DMS79 (cell line): ENCODE results near the gene CERKL.
A peak's percentile ranks its signal among the peaks of the same experiment; 100 is the strongest.
"Not testable (repeated sequence)": the region's sequence is repeated elsewhere in the genome, so short reads cannot be mapped to it uniquely, and the experiment has no call there.

Experiments
- DNase-seq: peaks from one replicate; lab custom pipeline; 2025; lab: John Stamatoyannopoulos, UW

The CERKL gene, protein sequence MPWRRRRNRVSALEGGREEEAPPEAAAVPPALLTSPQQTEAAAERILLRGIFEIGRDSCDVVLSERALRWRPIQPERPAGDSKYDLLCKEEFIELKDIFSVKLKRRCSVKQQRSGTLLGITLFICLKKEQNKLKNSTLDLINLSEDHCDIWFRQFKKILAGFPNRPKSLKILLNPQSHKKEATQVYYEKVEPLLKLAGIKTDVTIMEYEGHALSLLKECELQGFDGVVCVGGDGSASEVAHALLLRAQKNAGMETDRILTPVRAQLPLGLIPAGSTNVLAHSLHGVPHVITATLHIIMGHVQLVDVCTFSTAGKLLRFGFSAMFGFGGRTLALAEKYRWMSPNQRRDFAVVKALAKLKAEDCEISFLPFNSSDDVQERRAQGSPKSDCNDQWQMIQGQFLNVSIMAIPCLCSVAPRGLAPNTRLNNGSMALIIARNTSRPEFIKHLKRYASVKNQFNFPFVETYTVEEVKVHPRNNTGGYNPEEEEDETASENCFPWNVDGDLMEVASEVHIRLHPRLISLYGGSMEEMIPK

DNA sequence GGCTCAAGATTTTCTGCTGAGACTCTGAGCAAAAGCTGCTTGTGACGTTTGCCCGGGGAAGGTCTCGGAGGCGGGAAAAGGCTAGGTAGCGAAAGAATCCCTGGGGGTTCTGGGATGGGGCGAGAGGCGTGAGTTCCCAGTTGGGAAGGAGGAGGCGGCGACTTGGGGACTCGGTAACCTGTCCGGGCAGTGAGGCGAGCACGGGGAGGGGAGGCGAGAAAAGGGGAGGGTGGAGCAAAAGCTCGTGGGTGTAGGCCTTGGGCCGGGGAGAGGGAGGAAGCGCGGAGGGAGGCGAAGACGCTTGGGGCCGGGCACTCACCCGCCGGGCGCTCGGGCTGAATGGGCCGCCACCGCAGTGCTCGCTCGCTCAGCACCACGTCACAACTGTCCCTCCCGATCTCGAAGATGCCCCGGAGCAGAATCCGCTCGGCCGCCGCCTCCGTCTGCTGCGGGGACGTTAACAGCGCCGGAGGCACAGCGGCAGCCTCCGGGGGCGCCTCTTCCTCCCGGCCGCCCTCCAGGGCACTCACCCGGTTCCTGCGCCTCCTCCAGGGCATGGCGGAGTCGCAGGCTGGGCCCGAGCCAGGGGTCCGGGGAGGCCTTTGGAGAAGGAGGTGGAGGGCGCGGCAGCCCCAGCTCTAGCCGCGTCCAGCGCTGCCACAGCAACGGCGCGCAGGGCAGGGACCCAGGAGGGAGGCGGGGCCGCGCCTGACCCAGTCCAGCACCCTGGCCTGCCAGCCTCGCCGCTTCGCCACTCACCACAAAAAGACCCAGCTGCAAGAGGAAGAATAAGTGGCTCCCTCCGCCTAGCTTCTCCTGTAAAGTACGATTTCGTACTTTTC lies at the start of gene CERKL:
Gene CERKL, minus strand, starts transcription at position 656 of the 842 bp plus-strand sequence. Its CDS starts 99 bp downstream, at position 557.
- DNase-seq: peak; percentile 27

DNA sequence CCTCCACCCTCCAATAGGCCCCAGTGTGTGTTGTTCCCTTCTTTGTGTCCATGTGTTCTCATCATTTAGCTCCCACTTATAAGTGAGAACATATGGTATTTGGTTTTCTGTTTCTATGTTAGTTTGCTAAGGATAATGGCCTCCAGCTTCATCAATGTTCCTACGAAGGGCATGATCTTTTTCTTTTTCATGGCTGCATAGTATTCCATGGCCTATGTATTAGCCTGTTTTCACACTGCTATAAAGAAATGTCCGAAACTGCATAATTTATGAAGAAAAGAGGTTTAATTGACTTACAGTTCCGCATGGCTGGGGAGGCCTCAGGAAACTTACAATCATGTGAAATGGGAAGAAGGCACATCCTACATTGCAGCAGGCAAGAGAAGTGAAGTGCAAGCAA lies 45.6 kb upstream of the CERKL start:
- DNase-seq: not testable (repeated sequence)

DNA sequence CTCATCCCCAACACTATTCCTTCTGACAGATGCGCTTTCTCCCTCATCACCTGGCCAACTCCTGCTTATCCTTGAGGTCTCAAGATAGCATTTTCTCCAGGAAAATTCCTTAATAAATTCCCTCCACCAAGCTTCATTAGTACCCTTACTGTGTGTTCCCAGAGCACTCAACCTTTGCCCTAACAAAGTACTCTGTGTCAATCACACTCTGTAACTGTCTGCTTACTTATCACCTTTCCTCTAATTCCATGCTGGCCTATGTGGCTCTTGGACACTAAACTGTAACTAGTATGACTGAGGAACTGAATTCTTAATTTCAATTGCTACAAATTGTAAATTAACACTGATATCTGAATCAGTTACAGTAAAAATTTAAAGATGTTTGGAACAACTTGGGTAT lies 41.3 kb upstream of the CERKL start:
- DNase-seq: no peak

DNA sequence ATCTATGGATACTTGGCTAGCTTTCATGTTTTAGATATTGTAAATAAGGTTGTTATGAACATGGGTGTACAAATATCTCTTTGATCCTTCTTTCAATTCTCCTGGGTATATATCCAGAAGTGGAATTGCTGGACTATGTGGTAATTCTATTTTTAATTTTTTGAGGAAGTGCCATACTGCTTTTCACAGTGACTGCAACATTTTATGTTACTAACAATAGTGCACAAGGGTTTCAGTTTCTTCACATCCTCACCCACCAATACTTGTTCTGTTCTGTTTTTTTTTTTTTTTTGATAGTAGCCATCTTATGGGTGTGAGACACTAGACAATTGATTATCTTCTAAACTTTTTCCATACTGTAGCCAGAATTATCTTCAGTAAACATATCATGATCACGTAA lies 40.7 kb upstream of the CERKL start:
- no peak for DNase-seq

DNA sequence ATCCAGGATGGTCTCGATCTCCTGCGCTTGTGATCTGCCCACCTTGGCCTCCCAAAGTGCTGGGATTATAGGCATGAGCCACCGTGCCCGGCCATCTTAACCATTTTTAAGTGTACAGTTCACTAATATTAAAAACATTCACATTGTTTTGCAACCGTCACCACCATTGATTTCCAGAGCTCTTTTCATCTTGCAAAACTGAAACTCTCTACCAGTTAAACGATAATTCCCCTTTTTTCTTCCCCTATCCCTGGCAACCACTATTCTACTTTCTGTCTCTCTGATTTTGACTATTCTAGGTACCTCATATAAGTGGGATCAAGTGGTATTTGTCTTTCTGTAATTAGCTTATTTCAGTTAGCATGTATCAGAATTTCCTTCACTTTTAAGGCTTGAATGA lies 40.2 kb upstream of the CERKL start:
- DNase-seq: no peak

DNA sequence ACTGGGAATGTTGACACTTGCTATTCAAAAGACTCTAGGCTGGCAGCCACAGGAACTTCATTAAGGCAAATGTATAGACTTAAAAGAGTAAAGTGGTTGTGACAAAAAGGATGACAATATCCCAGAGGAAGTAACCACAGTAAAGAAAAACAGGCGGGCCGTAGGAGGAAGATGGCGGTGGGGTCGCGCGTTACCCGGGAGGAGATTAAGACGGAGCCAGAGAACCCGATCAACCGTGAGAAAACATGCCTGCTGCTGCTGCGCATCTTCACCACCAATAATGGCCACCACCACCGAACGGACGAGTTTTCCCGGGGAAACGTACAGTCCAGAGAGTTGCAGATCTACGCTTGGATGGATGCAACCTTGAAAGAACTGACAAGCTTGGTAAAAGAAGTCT lies 37.4 kb upstream of the CERKL start:
- no peak for DNase-seq

DNA sequence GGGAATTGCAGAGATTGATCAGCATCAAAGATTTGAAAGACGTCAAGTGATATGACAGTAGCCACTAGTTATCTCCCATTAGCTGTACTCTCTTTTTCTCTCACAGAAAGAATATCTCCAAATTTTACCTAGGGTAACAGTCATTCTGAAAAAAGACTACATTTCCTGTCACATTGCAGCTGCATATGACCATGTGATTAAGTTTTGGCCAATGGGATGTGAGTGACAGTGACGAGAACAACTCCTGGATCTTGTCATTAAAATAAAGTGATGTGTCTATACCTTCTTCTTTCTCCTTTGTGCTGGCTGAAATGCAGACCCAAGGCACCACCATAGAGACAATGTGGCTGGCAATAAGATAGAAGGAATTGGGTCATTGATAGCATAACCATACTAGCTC lies 34.0 kb upstream of the CERKL start:
- no peak for DNase-seq

DNA sequence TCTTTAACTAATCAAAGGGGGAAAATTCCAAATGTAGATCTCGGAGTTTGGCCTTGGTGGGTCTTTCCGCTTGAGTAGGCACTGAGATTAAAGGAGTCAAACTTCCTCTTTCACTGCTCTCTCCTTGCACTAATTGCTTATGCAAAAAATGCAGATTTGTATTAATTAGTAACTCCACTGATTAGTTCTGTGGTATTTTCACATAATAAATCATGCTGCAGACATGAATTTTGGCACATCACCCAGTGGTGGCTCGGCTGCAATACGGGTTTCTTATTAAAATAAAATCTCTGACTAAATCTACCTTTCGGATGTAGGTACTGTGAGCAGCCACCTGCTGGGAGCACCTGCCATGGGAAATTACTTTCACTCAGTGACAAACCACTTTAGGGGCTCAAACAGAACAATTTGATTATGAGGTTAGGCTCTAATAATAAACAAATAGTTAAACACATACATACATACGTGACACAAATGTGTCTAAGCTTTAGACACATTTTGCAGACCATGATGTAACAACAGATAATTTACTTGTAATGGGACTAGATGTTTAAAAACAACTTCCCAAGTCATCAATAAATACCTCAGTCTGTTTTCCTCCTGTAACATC lies 29.8 kb upstream of the CERKL start:
- DNase-seq: peak; percentile 35

DNA sequence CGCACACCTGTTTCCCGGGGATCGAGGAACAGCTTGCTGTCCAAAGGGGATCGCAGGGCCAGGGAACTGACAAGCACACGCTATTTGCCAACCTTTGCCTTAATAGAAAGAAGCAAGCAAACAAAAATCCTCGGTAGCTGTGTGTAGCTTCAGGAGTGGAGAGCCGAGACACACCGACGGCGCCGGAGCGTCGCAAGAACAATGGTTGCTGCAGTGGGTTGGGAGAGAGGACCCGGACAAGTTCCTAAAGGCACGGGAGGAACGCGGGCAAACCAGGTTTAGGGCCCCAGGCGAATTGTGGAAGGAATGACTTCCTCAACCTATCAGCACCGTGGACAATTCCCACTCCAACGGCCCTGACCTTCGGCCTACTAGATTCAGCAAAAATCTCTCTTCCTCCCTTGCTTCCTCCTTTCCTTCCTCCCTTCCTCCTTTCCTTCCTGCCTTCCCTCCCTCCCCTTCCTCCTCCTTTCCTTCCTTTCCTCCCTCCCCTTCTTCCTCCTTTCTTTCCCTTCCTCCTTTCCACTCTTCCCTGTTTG lies 28.3 kb upstream of the CERKL start:
- DNase-seq: no peak

DNA sequence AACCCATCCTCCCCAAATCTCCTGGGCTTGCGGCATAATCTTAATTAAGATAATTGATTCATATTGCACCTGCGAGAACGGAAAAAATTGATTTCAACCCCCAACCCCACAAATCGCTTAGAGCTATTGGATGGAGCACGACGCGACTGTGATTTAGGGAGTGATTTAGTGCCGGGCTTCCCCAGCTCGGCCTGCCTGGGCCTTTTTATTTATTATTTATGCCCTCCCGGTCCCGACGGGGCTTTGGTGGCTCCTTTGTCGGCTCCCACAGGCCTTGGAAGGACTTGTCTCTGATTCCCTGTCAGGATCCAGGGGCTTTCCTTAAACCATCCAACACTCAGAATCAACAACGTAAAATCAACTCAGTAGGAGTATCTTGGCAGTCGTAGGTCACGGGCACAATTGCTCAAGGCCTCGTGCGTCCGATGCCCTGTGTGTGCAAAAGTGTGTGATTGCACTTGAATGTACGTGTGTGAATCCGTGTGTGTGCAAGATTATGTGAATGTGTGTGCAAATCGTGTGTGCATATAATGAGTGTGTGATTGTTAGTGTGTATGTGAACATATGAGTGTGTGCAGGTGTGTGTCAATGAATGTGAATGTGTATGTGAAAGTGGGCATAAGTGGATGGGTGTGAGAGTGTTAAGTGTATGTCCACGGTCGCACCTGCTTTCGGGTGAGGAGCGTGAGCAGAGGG lies 27.7 kb upstream of the CERKL start:
- no peak for DNase-seq

DNA sequence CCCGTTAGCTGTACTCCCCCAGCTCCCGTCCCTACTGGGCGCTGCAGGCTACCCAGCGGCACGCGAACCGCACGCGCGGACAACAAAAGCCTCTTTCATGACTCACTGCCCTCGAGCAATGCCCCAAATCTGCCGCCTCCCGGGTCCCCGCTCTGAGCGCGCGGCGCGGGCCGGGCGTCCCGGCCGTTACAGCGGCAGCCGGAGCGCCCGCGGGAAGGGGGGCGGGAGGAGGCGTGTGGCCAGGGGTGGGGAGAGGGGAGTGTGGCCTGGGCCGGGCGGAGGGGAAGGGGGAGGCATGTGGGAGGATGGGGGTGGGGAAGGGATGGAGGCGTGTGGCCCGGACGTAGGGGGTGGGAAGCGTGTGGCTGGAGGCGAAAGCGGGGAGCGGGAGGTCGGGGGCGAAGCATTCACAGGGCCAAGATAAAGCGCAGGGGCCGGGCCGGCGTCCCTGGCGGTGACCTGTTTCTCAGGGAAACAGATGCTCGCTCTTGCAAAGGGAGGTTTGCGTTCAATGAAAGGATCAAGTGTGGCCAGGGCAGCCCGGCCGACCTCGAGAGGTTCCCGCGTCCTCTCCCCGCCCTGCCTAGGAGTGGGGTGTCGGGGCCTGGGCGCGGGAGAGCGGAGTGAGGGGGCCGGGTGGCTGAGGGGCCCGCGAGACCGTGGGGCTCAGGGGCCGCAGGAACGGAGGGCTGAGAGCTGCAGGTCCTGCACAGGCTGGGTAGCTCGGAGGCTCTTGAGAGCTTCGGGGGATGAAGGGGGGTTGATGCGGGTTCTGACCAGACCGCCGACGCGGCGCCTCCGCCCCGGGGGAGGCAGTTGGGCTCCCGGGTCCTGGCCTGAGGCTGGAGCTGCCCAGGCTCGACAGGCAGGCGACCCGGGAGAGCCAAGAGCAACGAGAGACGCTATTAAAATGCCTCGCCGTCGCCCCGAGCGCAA lies 26.9 kb upstream of the CERKL start:
- DNase-seq: no peak

DNA sequence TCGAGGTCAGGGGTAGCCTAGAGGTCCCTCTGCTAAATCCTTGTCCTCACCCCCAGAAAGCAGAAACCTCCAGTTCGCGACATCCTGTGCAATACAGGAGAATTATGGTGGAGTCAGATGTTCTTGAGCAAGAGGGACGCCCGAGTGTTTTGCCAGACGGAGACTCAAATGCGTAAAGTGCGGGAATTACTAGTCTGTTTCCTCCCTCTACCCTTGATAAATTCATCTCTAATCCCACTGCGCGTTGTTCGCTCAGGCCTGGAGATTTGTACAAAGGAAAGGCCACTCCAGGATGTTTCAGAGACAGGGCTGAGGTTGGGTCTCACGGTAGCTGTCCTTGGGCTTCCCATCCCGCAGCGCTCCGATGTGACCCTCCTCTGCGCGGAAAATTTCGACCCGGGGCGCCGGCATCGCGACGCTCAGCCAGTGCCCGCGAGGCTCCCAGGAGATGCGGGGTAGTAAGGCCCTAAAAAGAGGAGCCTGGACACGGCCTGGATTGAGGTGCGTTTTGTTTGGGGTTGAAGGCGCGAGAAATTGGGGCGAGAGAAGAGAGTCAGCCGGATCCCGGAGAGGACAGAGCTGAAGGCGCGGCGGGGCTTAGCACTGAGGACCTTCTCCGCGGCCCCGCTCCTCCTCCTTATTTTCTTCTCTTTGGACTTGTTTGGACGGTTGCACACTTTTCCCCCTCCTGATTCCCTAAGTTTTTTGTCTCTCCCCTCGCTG lies 26.1 kb upstream of the CERKL start:
- DNase-seq: no peak

DNA sequence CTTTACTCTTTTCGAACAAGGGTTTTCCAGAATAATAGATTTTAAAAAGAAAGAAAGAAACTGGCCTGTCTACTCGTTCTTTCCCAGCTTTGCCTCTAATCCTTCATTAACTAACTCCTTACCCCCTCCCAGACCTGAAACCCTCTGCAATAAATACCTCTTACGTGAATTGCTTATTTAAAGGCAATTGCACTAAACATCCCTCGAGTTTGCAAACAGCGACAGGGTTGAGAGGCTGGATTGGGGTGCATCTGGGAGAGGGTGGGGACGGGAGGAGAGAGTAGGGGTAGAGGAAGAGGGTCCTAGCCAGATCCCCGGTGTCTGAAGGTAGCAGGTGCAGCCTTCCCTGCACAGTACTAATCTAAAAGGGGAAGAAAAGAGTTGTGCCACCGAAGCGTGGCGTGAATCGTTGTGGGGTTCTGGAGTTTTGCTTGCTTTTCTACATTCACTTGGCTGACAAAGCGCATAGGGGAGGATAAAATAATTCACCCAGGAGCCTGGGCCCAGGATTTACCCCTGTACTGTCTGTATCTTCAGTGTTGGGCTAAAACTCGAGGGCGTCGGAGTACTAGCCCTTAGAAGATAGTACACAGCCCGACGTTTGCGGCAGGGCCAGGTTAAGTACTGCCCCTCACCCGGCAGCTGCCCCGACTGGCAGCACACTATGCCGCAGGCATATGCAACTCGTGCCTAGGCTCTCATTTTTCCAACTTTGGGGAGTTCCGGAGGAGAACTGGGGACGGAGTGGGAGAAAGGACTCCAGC lies 25.3 kb upstream of the CERKL start:
- DNase-seq: no peak

DNA sequence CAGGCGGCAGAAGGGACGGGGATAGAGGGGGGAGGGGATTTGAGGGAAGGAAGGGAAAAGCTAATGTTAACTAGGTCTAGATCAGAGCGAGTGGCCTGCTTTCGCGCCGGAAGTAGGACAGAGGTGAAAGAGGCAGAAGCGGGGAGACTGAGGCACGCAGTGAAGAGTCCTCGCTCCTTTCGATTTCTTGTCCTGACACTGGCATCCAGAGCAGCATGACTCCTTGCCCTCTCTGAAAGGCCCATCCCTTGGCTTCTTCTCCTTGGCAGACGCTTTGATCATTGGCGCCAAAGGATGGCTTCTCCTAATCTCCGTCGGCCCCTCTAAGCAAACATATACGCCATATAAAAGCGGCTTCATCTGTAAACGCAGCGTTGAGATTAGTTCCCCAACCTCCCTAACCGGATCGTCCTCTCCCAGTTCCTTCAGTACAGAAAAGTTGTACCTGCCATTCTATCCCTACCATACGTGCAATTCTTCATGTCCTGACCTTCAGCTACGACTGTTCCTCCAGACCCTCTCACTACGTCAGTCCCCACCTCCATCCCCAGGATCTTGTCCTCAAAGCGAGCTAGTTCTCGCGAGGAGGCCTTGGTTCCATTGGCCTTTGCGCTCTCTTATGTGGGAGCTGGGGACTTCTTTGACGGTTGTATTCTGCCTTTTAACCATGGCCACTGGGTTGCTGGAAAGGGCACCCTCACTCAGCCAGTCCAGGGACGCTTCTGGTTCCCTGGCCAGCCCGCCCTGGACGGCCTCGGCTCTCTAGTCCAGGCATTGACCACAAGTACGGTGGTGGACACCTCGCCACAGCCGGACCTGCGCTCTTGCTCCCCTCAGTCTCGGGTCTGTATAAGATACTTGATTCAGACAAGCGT lies 24.3 kb upstream of the CERKL start:
- no peak for DNase-seq

DNA sequence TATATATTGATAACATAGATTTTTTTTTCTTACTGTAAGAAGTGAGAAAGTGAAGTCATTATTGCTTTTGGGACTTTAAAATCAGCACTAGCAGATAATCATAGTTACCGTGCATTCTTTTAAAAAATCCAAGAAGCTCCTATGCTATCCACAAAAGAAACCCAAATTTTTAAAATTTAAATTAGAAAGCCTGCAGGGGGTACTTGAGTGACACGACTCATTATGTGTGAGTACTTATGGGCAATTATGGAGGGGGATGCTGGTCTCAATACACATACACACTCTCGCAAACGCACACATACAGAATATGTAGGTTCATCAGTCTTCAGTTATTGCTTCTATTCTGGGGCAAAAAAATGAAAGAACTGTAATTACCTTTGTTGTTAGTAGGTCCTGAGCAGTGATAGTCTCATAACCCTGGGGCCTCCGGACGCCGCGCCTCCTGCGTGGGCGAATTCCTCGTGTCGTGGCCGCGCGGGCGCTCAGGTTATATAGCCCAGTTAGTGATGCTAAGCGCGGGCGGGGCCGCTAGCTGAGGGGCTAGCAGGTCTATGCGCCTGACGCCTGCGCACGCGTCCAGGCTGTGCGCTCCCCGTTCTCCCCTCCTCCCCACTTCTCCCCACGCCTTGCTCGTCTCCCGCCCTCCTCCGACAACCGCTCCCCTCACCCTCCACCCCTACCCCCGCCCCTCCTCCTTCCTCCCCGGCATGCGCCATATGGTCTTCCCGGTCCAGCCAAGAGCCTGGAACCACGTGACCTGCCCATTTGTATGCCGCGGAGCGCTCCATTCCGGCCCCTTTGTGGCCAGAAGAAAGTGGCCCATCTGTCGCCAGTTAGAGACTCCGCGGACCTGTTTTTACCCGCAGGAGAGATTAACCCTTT lies 23.4 kb upstream of the CERKL start, which contains the start of gene NEUROD1:
Gene NEUROD1, minus strand, starts transcription at position 463 of the 882 bp plus-strand sequence. CDS start 1,657 bp downstream, outside the sequence.
- no peak for DNase-seq

DNA sequence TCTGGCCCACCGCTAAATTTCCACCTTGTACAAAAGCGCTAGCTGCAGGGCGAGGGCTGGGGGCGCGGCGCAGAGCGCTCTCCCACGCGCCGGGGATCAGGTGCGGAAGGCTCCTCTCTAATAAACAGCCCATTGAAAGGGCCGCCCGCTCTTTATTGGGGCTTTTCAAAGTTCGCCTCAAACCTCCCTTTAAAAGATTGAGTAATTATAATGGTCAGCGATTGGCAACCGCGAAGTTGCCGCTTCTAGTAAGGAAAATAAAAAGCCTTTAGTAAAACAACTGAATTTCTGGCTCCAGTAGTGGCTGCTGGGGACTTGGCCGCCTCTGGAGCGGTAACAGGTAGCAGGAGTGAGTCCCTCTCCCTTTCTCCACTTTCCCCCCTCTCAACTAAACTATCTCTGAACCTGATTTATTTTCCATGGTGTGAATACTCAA lies 22.7 kb upstream of the CERKL start:
- DNase-seq: no peak
